PC-3 (cell line): ENCODE results near the gene ZNF320. TPM values are rescaled to one million over a fixed set of nuclear protein-coding genes. Genes with fewer than 3 reads are reported as not detected.

Experiments used
- ATAC-seq: fragments of 200-7000 bp; cut with Tn5 transposase; 2 replicates; pipeline ENCODE4 v1.9.1; 2020; ENCODE audit warnings: mild to moderate bottlenecking, moderate library complexity
- BruUV-seq: library from RNA; stranded (reverse); fragments of 400-500 nt; replicated peaks from 2 replicates; lab custom pipeline; 2021; lab: Mats Ljungman, UMichigan
- CTCF ChIA-PET: fragments of 300-600 bp; sonication (Branson Sonifier 250); formaldehyde crosslinking; loops from one replicate; lab custom pipeline; 2022; ENCODE audit warnings: antibody characterized with exemption; lab: Charles Lee
- POLR2A ChIA-PET: fragments of 300-600 bp; sonication (Branson Sonifier 250); formaldehyde crosslinking; loops from one replicate; lab custom pipeline; 2022; ENCODE audit warnings: antibody characterized with exemption; ENCODE audit not compliant: unreplicated experiment; lab: Charles Lee
- DNase-seq: peaks from one replicate; pipeline ENCODE4 v3.0.0-alpha.2; 2015
- H2AFZ ChIP-seq: fragments of 300-600 bp; sonication (generic); 2 replicates; pipeline ENCODE4 v1.6.0; 2016; ENCODE audit warnings: antibody characterized with exemption, low read length
- H3F3A ChIP-seq: fragments of 300-600 bp; sonication (generic); one replicate; pipeline ENCODE4 v1.6.0; 2017; ENCODE audit warnings: antibody characterized with exemption, low read length, control low read depth, mild to moderate bottlenecking; ENCODE audit not compliant: unreplicated experiment
- H3K27ac ChIP-seq: fragments of 300-600 bp; sonication (generic); 2 replicates; pipeline ENCODE4 v1.5.1; 2016; ENCODE audit warnings: mild to moderate bottlenecking, low read length
- H3K27me3 ChIP-seq: fragments of 300-600 bp; sonication (generic); 2 replicates; pipeline ENCODE4 v1.6.1; 2016; ENCODE audit warnings: low read length, mixed read lengths
- H3K36me3 ChIP-seq: fragments of 300-600 bp; sonication (generic); 2 replicates; pipeline ENCODE4 v1.6.1; 2016; ENCODE audit warnings: low read depth, mixed run types, low read length, mixed read lengths
- H3K4me1 ChIP-seq: fragments of 300-600 bp; sonication (generic); 2 replicates; pipeline ENCODE4 v1.5.1; 2016; ENCODE audit warnings: low read length; ENCODE audit not compliant: insufficient read depth
- H3K4me2 ChIP-seq: fragments of 300-600 bp; sonication (generic); 2 replicates; pipeline ENCODE4 v1.6.0; 2016; ENCODE audit warnings: low read length
- H3K4me3 ChIP-seq: fragments of 300-600 bp; sonication (generic); 2 replicates; pipeline ENCODE4 v1.5.1; 2016; ENCODE audit warnings: mild to moderate bottlenecking, low read length, mixed read lengths
- H3K79me2 ChIP-seq: fragments of 300-600 bp; sonication (generic); 2 replicates; pipeline ENCODE4 v1.6.1; 2017; ENCODE audit warnings: low read length, mixed read lengths
- H3K9ac ChIP-seq: fragments of 300-600 bp; sonication (generic); 2 replicates; pipeline ENCODE4 v1.6.0; 2016; ENCODE audit warnings: mild to moderate bottlenecking, low read length
- H3K9me2 ChIP-seq: fragments of 300-600 bp; sonication (generic); replicated peaks from 2 replicates; pipeline ENCODE4 v1.6.1; 2016; ENCODE audit warnings: mixed run types, low read length, mixed read lengths
- H3K9me3 ChIP-seq: fragments of 300-600 bp; sonication (generic); 2 replicates; pipeline ENCODE4 v1.6.1; 2016; ENCODE audit warnings: low read length, mixed read lengths
- H4K20me1 ChIP-seq: fragments of 300-600 bp; sonication (generic); 2 replicates; pipeline ENCODE4 v1.6.1; 2016; ENCODE audit warnings: low read length, mixed read lengths
- CTCF ChIP-seq: fragments of 300-600 bp; sonication (generic); conservative IDR thresholded peaks from 2 replicates; pipeline ENCODE4 v1.5.1; 2017; ENCODE audit warnings: antibody characterized with exemption, low read depth, mild to moderate bottlenecking, low read length
- EZH2 ChIP-seq: fragments of 300-600 bp; sonication (generic); IDR thresholded peaks from one replicate; pipeline ENCODE4 v1.6.1; 2017; ENCODE audit warnings: antibody characterized with exemption, mild to moderate bottlenecking, low read length; ENCODE audit not compliant: unreplicated experiment
- EZH2phosphoT487 ChIP-seq: fragments of 300-600 bp; sonication (generic); IDR thresholded peaks from 2 replicates; pipeline ENCODE4 v1.6.1; 2018; ENCODE audit warnings: mild to moderate bottlenecking, antibody characterized with exemption, low read length, borderline replicate concordance
- intact Hi-C: fragments of 100-400 bp; cut with micrococcal nuclease; formaldehyde crosslinking; loops from 2 replicates; pipeline ENCODE4 v1.9.0; 2023
- total RNA-seq: library from RNA; depleted of rRNA; stranded (reverse); fragments of >200 nt; gene quantifications from 2 replicates; pipeline ENCODE4 v1.2.3, GENCODE V29; 2014

The ZNF320 gene
- total RNA-seq, 1 experiment from 2014 or later, result 10.6 TPM

DNA sequence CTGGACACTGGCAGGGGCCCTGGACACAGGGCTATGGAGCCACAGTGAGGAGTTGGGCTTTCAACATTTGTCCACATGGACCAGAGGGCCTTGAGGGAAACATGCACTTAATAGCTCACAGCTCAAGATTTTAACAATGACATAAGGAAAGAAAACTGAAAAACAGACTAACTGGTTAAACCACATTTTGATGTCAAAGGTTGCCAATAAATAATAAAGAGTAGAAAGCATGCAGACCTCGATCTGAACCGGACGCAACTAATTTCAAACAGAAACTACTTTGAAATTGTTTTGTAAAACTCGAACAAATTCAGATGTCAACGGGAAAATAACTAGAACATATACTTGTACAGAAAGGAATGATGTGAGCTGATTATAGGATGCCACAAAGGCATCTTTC is 41.3 kb upstream of the ZNF320 start:
- Histone ChIP-seq H3K4me2 (peak overlapping the region; percentile 74), H3F3A (no peaks in the 10 kb centered on the region), H3K79me2 (peaks cover 70% of the 10 kb centered on the region)

DNA sequence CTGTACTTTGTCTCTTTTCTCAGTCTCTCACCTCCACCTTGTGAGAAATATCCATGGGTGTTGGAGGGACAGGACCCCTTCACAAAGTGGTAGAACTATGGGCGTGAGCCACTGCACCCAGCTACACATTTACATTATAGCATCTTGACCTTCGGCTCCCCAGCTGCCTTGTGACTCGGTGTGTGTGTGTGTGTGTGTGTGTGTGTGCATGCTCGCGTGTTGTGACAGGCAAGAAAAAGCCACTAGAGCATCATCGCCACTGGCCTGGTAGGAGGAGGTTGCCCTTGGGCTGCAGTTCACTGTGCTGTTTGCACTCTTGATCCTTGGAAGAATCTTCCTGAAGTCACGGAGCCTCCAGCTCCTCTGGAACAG is 39.5 kb upstream of the ZNF320 start:
- Histone ChIP-seq H3K79me2 (peaks cover 70% of the 10 kb centered on the region), H3K9ac (no peak overlapping the region), H4K20me1 (no peaks in the 10 kb centered on the region), H3K36me3 (peaks cover 12% of the 10 kb centered on the region; the same call in 1 of the 2 replicates), H3K9me2 (no peaks in the 10 kb centered on the region), H3F3A (no peaks in the 10 kb centered on the region), H3K9me3 (no peaks in the 10 kb centered on the region), H3K27me3 (no peaks in the 10 kb centered on the region), H3K4me2 (no peak overlapping the region), H2AFZ (no peak overlapping the region), H3K4me3 (no peak overlapping the region), H3K4me1 (peaks cover 29% of the 10 kb centered on the region), H3K27ac (no peak overlapping the region)
- CTCF ChIA-PET, result no interaction called here
- BruUV-seq, result no TSS peak
- no peak for DNase-seq
- intact Hi-C loops, result no loop called here
- POLR2A ChIA-PET, result no interaction called here
- no peak for ATAC-seq
- TF ChIP-seq EZH2phosphoT487 (no peak), EZH2 (no peak)

More for the DNA sequence above, 41.3 kb upstream of the ZNF320 start:
- ATAC-seq, result no peak
- no peak for TF ChIP-seq CTCF
- TF ChIP-seq EZH2phosphoT487, result no peak
- TF ChIP-seq EZH2, result no peak
- peak overlapping the region; percentile 10; the same call in 1 of the 2 replicates for H3K9ac ChIP-seq
- H3K9me3 ChIP-seq, result no peaks in the 10 kb centered on the region
- peaks cover 12% of the 10 kb centered on the region; the same call in 1 of the 2 replicates for H3K36me3 ChIP-seq
- CTCF ChIA-PET, result no interaction called here
- H2AFZ ChIP-seq, result no peak overlapping the region
- peaks cover 38% of the 10 kb centered on the region for H3K4me1 ChIP-seq
- POLR2A ChIA-PET, result no interaction called here
- peak; percentile 89 for DNase-seq
- H3K4me3 ChIP-seq, result peak overlapping the region; percentile 61
- H3K9me2 ChIP-seq, result no peaks in the 10 kb centered on the region
- intact Hi-C loops, result no loop called here
- no TSS peak for BruUV-seq
- H3K27me3 ChIP-seq, result no peaks in the 10 kb centered on the region
- no peaks in the 10 kb centered on the region for H4K20me1 ChIP-seq
- peak overlapping the region; percentile 42 for H3K27ac ChIP-seq

GRCh38 chr19:52936151-52936953 is 38.9 kb upstream of the ZNF320 start:
- Histone ChIP-seq H3K4me2 (no peak overlapping the region), H3K9me2 (no peaks in the 10 kb centered on the region), H4K20me1 (no peaks in the 10 kb centered on the region), H2AFZ (no peak overlapping the region), H3K4me1 (peaks cover 29% of the 10 kb centered on the region), H3K9me3 (no peaks in the 10 kb centered on the region), H3K27ac (peak overlapping the region; percentile 52), H3K36me3 (peaks cover 12% of the 10 kb centered on the region; the same call in 1 of the 2 replicates), H3K27me3 (no peaks in the 10 kb centered on the region), H3K4me3 (no peak overlapping the region), H3K79me2 (peaks cover 65% of the 10 kb centered on the region), H3K9ac (no peak overlapping the region), H3F3A (no peaks in the 10 kb centered on the region)
- CTCF ChIA-PET, result no interaction called here
- no TSS peak for BruUV-seq
- DNase-seq, result no peak
- intact Hi-C loops, result no loop called here
- TF ChIP-seq EZH2 (no peak), EZH2phosphoT487 (no peak), CTCF (no peak)
- POLR2A ChIA-PET, result no interaction called here
- ATAC-seq, result no peak; the same call in 1 of the 2 replicates
